Measurements from ENCODE around the gene SNRK. TPM values are rescaled to one million over a fixed set of nuclear protein-coding genes. Genes with fewer than 3 reads are reported as not detected.

The SNRK gene
- total and polyA plus RNA-seq, 10 donors: 12.0 to 121 (median 99.2) TPM

GRCh38 chr3:43298761-43299160 lies 12.4 kb downstream of the SNRK start:
- Histone ChIP-seq H3K36me3 (peaks cover 0 to 34% (median 9%) of the 10 kb centered on the region in 6 donors), H3K9me3 (no peaks in the 10 kb centered on the region), H3K27me3 (replicated peaks in 1 of 7) (no peaks in the 10 kb centered on the region), H3K27ac (peak overlapping the region in 7 of 8 donors; percentile 22 to 99 (median 74)), H3K4me1 (peaks cover 55 to 100% (median 94%) of the 10 kb centered on the region in 6 donors), H3K4me3 (no peak overlapping the region)
- TF ChIP-seq CTCF (IDR thresholded peaks at IDR 0.05 in 8 of 11, conservative IDR thresholded peaks at IDR 0.05 in 3 of 11) (no peak), POLR2A (IDR thresholded peaks at IDR 0.05) (no peak)
- 51 to 73% (median 57%) methylated on average over 4 of the region's 4 CpGs for WGBS, 5 donors
- DNase-seq: no peak
- intact Hi-C loops (cut with DNase I; ENCODE audit: low total_unique reads): loop anchor here (10.0 kb wide), 2 partner anchors 46 to 86 kb away; no protein-coding TSS in a partner anchor

GRCh38 chr3:43302116-43302880 lies 16.0 kb downstream of the SNRK start:
- Histone ChIP-seq H3K4me3 (no peak overlapping the region), H3K9me3 (no peaks in the 10 kb centered on the region), H3K27me3 (replicated peaks in 1 of 7) (no peaks in the 10 kb centered on the region), H3K27ac (peak overlapping the region in 4 of 8 donors; percentile 16 to 29 (median 27)), H3K36me3 (peaks cover 0 to 59% (median 19%) of the 10 kb centered on the region in 6 donors), H3K4me1 (peaks cover 20 to 100% (median 80%) of the 10 kb centered on the region in 6 donors)
- intact Hi-C loops (cut with DNase I; ENCODE audit: low total_unique reads): no loop called here
- no peak for DNase-seq
- TF ChIP-seq POLR2A (IDR thresholded peaks at IDR 0.05): no peak
- no peak for TF ChIP-seq POLR2AphosphoS5 (IDR thresholded peaks at IDR 0.05)
- no peak for TF ChIP-seq CTCF (IDR thresholded peaks at IDR 0.05 in 8 of 11, conservative IDR thresholded peaks at IDR 0.05 in 3 of 11)
- 37 to 58% (median 44%) methylated on average over 1 of the region's 1 CpG for WGBS, 5 donors

- Histone ChIP-seq H3K36me3 (peaks cover 0 to 73% (median 22%) of the 10 kb centered on the region in 6 donors), H3K4me3 (no peak overlapping the region), H3K9me3 (no peaks in the 10 kb centered on the region), H3K4me1 (peaks cover 8 to 100% (median 72%) of the 10 kb centered on the region in 6 donors), H3K27ac (no peak overlapping the region), H3K27me3 (replicated peaks in 1 of 7) (no peaks in the 10 kb centered on the region)
- WGBS, 5 donors: 85 to 95% (median 90%) methylated on average over 3 of the region's 3 CpGs
- TF ChIP-seq CTCF (IDR thresholded peaks at IDR 0.05 in 8 of 11, conservative IDR thresholded peaks at IDR 0.05 in 3 of 11) (no peak), POLR2A (IDR thresholded peaks at IDR 0.05) (no peak), POLR2AphosphoS5 (IDR thresholded peaks at IDR 0.05) (no peak)
- intact Hi-C loops (cut with DNase I; ENCODE audit: low total_unique reads): no loop called here
- DNase-seq: no peak
These were observed 17.8 kb downstream of the SNRK start for GRCh38 chr3:43304126-43304525.

GRCh38 chr3:43307226-43307625 lies 20.9 kb downstream of the SNRK start:
- TF ChIP-seq POLR2A (IDR thresholded peaks at IDR 0.05): no peak
- no peak for TF ChIP-seq POLR2AphosphoS5 (IDR thresholded peaks at IDR 0.05)
- WGBS, 5 donors: 88 to 97% (median 94%) methylated on average over 3 of the region's 3 CpGs

More at GRCh38 chr3:43307226-43307625, 20.9 kb downstream of the SNRK start:
- Histone ChIP-seq H3K36me3 (peaks cover 0 to 85% (median 33%) of the 10 kb centered on the region in 6 donors), H3K27ac (peak overlapping the region in 3 of 8 donors; percentile 21 to 59 (median 39)), H3K4me3 (no peak overlapping the region), H3K9me3 (no peaks in the 10 kb centered on the region), H3K4me1 (peaks cover 0 to 100% (median 51%) of the 10 kb centered on the region in 6 donors), H3K27me3 (replicated peaks in 1 of 7) (no peaks in the 10 kb centered on the region)
- DNase-seq: no peak
- intact Hi-C loops (cut with DNase I; ENCODE audit: low total_unique reads): no loop called here
